ENCODE results near the gene SRGAP1.

- TF ChIP-seq, protein P1, sequence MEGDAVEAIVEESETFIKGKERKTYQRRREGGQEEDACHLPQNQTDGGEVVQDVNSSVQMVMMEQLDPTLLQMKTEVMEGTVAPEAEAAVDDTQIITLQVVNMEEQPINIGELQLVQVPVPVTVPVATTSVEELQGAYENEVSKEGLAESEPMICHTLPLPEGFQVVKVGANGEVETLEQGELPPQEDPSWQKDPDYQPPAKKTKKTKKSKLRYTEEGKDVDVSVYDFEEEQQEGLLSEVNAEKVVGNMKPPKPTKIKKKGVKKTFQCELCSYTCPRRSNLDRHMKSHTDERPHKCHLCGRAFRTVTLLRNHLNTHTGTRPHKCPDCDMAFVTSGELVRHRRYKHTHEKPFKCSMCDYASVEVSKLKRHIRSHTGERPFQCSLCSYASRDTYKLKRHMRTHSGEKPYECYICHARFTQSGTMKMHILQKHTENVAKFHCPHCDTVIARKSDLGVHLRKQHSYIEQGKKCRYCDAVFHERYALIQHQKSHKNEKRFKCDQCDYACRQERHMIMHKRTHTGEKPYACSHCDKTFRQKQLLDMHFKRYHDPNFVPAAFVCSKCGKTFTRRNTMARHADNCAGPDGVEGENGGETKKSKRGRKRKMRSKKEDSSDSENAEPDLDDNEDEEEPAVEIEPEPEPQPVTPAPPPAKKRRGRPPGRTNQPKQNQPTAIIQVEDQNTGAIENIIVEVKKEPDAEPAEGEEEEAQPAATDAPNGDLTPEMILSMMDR (IDR thresholded peaks at IDR 0.05; ENCODE audit: poor library complexity, severe bottlenecking) = no peak
- TF ChIP-seq EP300 (conservative IDR thresholded peaks at IDR 0.05; ENCODE audit: poor library complexity, severe bottlenecking) = no peak
- no peak for TF ChIP-seq POLR2AphosphoS5 (IDR thresholded peaks at IDR 0.05)
Measured at GRCh38 chr12:64027311-64027710, 182.8 kb downstream of the SRGAP1 start.

Measured in neural cell (in vitro differentiated cells).